GM23338 (cell line): ENCODE measurements around the gene C16orf78.

Experiments
- CREB1 ChIP-seq: fragments of 250-450 bp; sonication (Bioruptor Pico); IDR thresholded peaks from 2 replicates; pipeline ENCODE4 v1.5.0; 2020; ENCODE audit warnings: low read depth, mild to moderate bottlenecking, moderate library complexity
- EZH2 ChIP-seq: fragments of 200-600 bp; sonication (generic); IDR thresholded peaks from one replicate; pipeline ENCODE4 v1.8.0; 2017; ENCODE audit warnings: antibody characterized with exemption, mild to moderate bottlenecking, low read depth; ENCODE audit not compliant: unreplicated experiment
- NANOG ChIP-seq: IDR thresholded peaks from 2 replicates; pipeline ENCODE4 v1.6.1; 2016; ENCODE audit warnings: antibody characterized with exemption, borderline replicate concordance
- POLR2AphosphoS5 ChIP-seq: IDR thresholded peaks from 2 replicates; pipeline ENCODE4 v1.6.1; 2016; ENCODE audit warnings: antibody characterized with exemption, low read depth
- TF ChIP-seq, protein P1 (sequence below), 2 experiments: fragments of 200-600 bp in 1 of 2; sonication (generic) in 1 of 2; conservative IDR thresholded peaks; 2 replicates each; pipeline versions ENCODE4 v1.5.1 to v1.6.1; 2016 to 2017; ENCODE audit warnings: antibody characterized with exemption in 2 of 2, low read depth in 2 of 2, mild to moderate bottlenecking in 2 of 2, moderate library complexity in 1 of 2
- TF ChIP-seq, protein P2 (sequence below): IDR thresholded peaks from 2 replicates; pipeline ENCODE4 v1.6.1; 2016; ENCODE audit warnings: antibody characterized with exemption

DNA sequence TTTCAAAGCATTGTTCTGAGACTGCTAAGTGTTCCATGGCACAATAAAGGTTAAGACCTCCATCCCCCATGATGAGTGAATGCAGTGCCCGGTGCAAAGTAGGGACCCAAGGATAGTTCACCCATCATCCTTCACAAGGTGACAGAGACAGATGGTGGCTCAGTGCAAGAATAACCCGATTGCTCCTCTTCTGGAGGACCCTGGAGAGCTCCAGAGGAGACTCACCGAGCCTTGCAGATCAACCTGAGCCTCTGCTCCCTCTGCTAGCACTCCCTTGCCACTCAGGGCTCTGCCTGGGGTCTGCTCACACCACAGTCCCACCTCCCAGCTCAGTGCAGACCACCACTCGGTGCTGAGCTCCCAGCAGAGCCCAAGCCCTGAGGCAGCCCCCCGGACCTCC is 49.3 kb downstream of the C16orf78 start:
- TF ChIP-seq, protein P1, sequence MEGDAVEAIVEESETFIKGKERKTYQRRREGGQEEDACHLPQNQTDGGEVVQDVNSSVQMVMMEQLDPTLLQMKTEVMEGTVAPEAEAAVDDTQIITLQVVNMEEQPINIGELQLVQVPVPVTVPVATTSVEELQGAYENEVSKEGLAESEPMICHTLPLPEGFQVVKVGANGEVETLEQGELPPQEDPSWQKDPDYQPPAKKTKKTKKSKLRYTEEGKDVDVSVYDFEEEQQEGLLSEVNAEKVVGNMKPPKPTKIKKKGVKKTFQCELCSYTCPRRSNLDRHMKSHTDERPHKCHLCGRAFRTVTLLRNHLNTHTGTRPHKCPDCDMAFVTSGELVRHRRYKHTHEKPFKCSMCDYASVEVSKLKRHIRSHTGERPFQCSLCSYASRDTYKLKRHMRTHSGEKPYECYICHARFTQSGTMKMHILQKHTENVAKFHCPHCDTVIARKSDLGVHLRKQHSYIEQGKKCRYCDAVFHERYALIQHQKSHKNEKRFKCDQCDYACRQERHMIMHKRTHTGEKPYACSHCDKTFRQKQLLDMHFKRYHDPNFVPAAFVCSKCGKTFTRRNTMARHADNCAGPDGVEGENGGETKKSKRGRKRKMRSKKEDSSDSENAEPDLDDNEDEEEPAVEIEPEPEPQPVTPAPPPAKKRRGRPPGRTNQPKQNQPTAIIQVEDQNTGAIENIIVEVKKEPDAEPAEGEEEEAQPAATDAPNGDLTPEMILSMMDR (conservative IDR thresholded peaks at IDR 0.05; ENCODE audit: low read depth in 2 of 2): no peak
- TF ChIP-seq POLR2AphosphoS5 (no peak), EZH2 (no peak), CREB1 (CRISPR knock-in tag) (no peak), NANOG (no peak)
- TF ChIP-seq, protein P2, sequence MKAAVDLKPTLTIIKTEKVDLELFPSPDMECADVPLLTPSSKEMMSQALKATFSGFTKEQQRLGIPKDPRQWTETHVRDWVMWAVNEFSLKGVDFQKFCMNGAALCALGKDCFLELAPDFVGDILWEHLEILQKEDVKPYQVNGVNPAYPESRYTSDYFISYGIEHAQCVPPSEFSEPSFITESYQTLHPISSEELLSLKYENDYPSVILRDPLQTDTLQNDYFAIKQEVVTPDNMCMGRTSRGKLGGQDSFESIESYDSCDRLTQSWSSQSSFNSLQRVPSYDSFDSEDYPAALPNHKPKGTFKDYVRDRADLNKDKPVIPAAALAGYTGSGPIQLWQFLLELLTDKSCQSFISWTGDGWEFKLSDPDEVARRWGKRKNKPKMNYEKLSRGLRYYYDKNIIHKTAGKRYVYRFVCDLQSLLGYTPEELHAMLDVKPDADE: no peak
